Measurements from ENCODE around the gene PCDHGC3.
A peak's percentile ranks its signal among the peaks of the same experiment; 100 is the strongest.

Gene PCDHGC3

GRCh38 chr5:141477044-141477575, 1.3 kb downstream of the PCDHGC3 start:
- peaks cover 5% of the 10 kb centered on the region for H3F3A ChIP-seq (ENCODE audit: insufficient read depth)
- H2AFZ ChIP-seq (ENCODE audit: low read depth, low read length, severe bottlenecking) = no peak overlapping the region
- peak overlapping the region; percentile 72 for H3K4me2 ChIP-seq (ENCODE audit: low read depth, low read length, poor library complexity, severe bottlenecking)
- H3K27ac ChIP-seq (ENCODE audit: low read depth, low read length) = peak overlapping the region; percentile 61
- H3K4me3 ChIP-seq (ENCODE audit: insufficient read depth, low read length, poor library complexity, severe bottlenecking) = peak overlapping the region; percentile 54
- no peaks in the 10 kb centered on the region for H3K9me2 ChIP-seq (replicated peaks; ENCODE audit: insufficient read depth, low read length)
- H3K36me3 ChIP-seq (ENCODE audit: low read length) = no peaks in the 10 kb centered on the region
- H3K79me2 ChIP-seq (ENCODE audit: insufficient read depth, low read length) = peaks cover 62% of the 10 kb centered on the region
- peak overlapping the region; percentile 70 for H3K9ac ChIP-seq (ENCODE audit: low read length)
- no peak for TF ChIP-seq EZH2phosphoT487 (conservative IDR thresholded peaks at IDR 0.05; ENCODE audit: low read length)
- no peak for TF ChIP-seq CTCF (IDR thresholded peaks at IDR 0.05; ENCODE audit: insufficient read depth, low read length, poor library complexity, severe bottlenecking)
- no peaks in the 10 kb centered on the region for H3K27me3 ChIP-seq (ENCODE audit: low read length)
- H4K20me1 ChIP-seq (ENCODE audit: low read depth, low read length) = no peaks in the 10 kb centered on the region
- no peaks in the 10 kb centered on the region for H3K9me3 ChIP-seq (ENCODE audit: insufficient read depth, low read length)

GRCh38 chr5:141477815-141478214, 2.0 kb downstream of the PCDHGC3 start:
- H3K9me3 ChIP-seq (ENCODE audit: insufficient read depth, low read length) = no peaks in the 10 kb centered on the region
- H3K9me2 ChIP-seq (replicated peaks; ENCODE audit: insufficient read depth, low read length) = no peaks in the 10 kb centered on the region
- H3K27ac ChIP-seq (ENCODE audit: low read depth, low read length) = peak overlapping the region; percentile 61
- H2AFZ ChIP-seq (ENCODE audit: low read depth, low read length, severe bottlenecking) = no peak overlapping the region
- H4K20me1 ChIP-seq (ENCODE audit: low read depth, low read length) = no peaks in the 10 kb centered on the region
- no peaks in the 10 kb centered on the region for H3K36me3 ChIP-seq (ENCODE audit: low read length)
- H3K4me2 ChIP-seq (ENCODE audit: low read depth, low read length, poor library complexity, severe bottlenecking) = peak overlapping the region; percentile 72
- TF ChIP-seq CTCF (IDR thresholded peaks at IDR 0.05; ENCODE audit: insufficient read depth, low read length, poor library complexity, severe bottlenecking) = no peak
- TF ChIP-seq EZH2phosphoT487 (conservative IDR thresholded peaks at IDR 0.05; ENCODE audit: low read length) = no peak
- H3K4me3 ChIP-seq (ENCODE audit: insufficient read depth, low read length, poor library complexity, severe bottlenecking) = peak overlapping the region; percentile 54
- peaks cover 67% of the 10 kb centered on the region for H3K79me2 ChIP-seq (ENCODE audit: insufficient read depth, low read length)
- no peaks in the 10 kb centered on the region for H3K27me3 ChIP-seq (ENCODE audit: low read length)
- H3K9ac ChIP-seq (ENCODE audit: low read length) = peak overlapping the region; percentile 70
- H3F3A ChIP-seq (ENCODE audit: insufficient read depth) = peaks cover 5% of the 10 kb centered on the region

GRCh38 chr5:141478321-141478945, 2.7 kb downstream of the PCDHGC3 start:
- Histone ChIP-seq H3K79me2 (ENCODE audit: insufficient read depth, low read length) (peaks cover 73% of the 10 kb centered on the region), H3K4me2 (ENCODE audit: low read depth, low read length, poor library complexity, severe bottlenecking) (peak overlapping the region; percentile 72), H4K20me1 (ENCODE audit: low read depth, low read length) (no peaks in the 10 kb centered on the region), H3K27me3 (ENCODE audit: low read length) (no peaks in the 10 kb centered on the region), H2AFZ (ENCODE audit: low read depth, low read length, severe bottlenecking) (no peak overlapping the region), H3K36me3 (ENCODE audit: low read length) (no peaks in the 10 kb centered on the region), H3K4me3 (ENCODE audit: insufficient read depth, low read length, poor library complexity, severe bottlenecking) (peak overlapping the region; percentile 54), H3K9ac (ENCODE audit: low read length) (peak overlapping the region; percentile 70), H3K9me2 (replicated peaks; ENCODE audit: insufficient read depth, low read length) (no peaks in the 10 kb centered on the region), H3K9me3 (ENCODE audit: insufficient read depth, low read length) (no peaks in the 10 kb centered on the region), H3K27ac (ENCODE audit: low read depth, low read length) (peak overlapping the region; percentile 61), H3F3A (ENCODE audit: insufficient read depth) (peaks cover 5% of the 10 kb centered on the region)
- TF ChIP-seq CTCF (IDR thresholded peaks at IDR 0.05; ENCODE audit: insufficient read depth, low read length, poor library complexity, severe bottlenecking) (peak; percentile 61), EZH2phosphoT487 (conservative IDR thresholded peaks at IDR 0.05; ENCODE audit: low read length) (no peak)
